Measurements from ENCODE around the gene NPR1. TPM values are rescaled to one million over a fixed set of nuclear protein-coding genes. Genes with fewer than 3 reads are reported as not detected.

NPR1 gene
- total and polyA plus RNA-seq, 2 of the 13 experiments (the other 11 are each of a cell fraction or from before 2014, with no cell fraction given), result not detected

- no peak for TF ChIP-seq ETV6 (CRISPR knock-in tag; conservative IDR thresholded peaks at IDR 0.05)
- TF ChIP-seq NFE2L2 (IDR thresholded peaks at IDR 0.05; ENCODE audit: low read length), result no peak
- TF ChIP-seq GTF2F1 (IDR thresholded peaks at IDR 0.05; ENCODE audit: low read length), result no peak
- TF ChIP-seq ZNF3 (CRISPR knock-in tag; IDR thresholded peaks at IDR 0.05), result no peak
- no peak for TF ChIP-seq ZNF264 (CRISPR knock-in tag; IDR thresholded peaks at IDR 0.05)
- TF ChIP-seq XRCC5 (optimal IDR thresholded peaks at IDR 0.05; ENCODE audit: low read length), result peak; percentile 83
- no peak for TF ChIP-seq HIVEP1 (CRISPR knock-in tag; IDR thresholded peaks at IDR 0.05)
- TF ChIP-seq ZNF773 (CRISPR knock-in tag; IDR thresholded peaks at IDR 0.05; ENCODE audit: borderline replicate concordance), result no peak
- TF ChIP-seq REXO4 (CRISPR knock-in tag; IDR thresholded peaks at IDR 0.05; ENCODE audit: borderline replicate concordance), result no peak
- TF ChIP-seq FOSL2 (CRISPR knock-in tag; IDR thresholded peaks at IDR 0.05), result peak; percentile 29
- no peak for TF ChIP-seq CENPT (CRISPR knock-in tag; IDR thresholded peaks at IDR 0.05; ENCODE audit: low read depth)
- no peak for TF ChIP-seq CERS6 (CRISPR knock-in tag; IDR thresholded peaks at IDR 0.05)
- no peak; the same call in 1 of the 2 replicates for TF ChIP-seq E2F5 (CRISPR knock-in tag; conservative IDR thresholded peaks at IDR 0.05)
- no peak for TF ChIP-seq ZNF296 (CRISPR knock-in tag; conservative IDR thresholded peaks at IDR 0.05)
- peak; percentile 56 for TF ChIP-seq PAXIP1 (CRISPR knock-in tag; conservative IDR thresholded peaks at IDR 0.05)
- TF ChIP-seq NFE2 (CRISPR knock-in tag; IDR thresholded peaks at IDR 0.05), result no peak
- TF ChIP-seq STAT5B (CRISPR knock-in tag; IDR thresholded peaks at IDR 0.05), result no peak; the same call in 1 of the 2 replicates
- 0 out of 2 replicates have a peak, but pooled peaks have one; percentile 59 for TF ChIP-seq ZNF235 (CRISPR knock-in tag; IDR thresholded peaks at IDR 0.05; ENCODE audit: borderline replicate concordance)
- no peak for TF ChIP-seq ZNF83 (CRISPR knock-in tag; IDR thresholded peaks at IDR 0.05; ENCODE audit: borderline replicate concordance)
- TF ChIP-seq ZFP41 (CRISPR knock-in tag; IDR thresholded peaks at IDR 0.05; ENCODE audit: borderline replicate concordance), result no peak
- TF ChIP-seq KDM6A (CRISPR knock-in tag; IDR thresholded peaks at IDR 0.05; ENCODE audit: low read depth), result no peak
- peak; percentile 81; the same call in 1 of the 2 replicates for TF ChIP-seq ZNF350 (CRISPR knock-in tag; IDR thresholded peaks at IDR 0.05; ENCODE audit: borderline replicate concordance, low read depth)
- peak; percentile 52 for TF ChIP-seq UBTF (CRISPR knock-in tag; IDR thresholded peaks at IDR 0.05)
- TF ChIP-seq ZNF225 (CRISPR knock-in tag; IDR thresholded peaks at IDR 0.05), result 0 out of 2 replicates have a peak, but pooled peaks have one; percentile 40
Measured at GRCh38 chr1:153658400-153659174, 19.9 kb upstream of the NPR1 start, which contains the start of gene SNAPIN (continued).

Data from HepG2 (cell line).